ENCODE data around the gene LGMN. TPM values are rescaled to one million over a fixed set of nuclear protein-coding genes. Genes with fewer than 3 reads are reported as not detected.

Gene LGMN
- polyA plus RNA-seq, 1 of the 3 experiments (the other 2 are of a cell fraction): 76.3 TPM

DNA sequence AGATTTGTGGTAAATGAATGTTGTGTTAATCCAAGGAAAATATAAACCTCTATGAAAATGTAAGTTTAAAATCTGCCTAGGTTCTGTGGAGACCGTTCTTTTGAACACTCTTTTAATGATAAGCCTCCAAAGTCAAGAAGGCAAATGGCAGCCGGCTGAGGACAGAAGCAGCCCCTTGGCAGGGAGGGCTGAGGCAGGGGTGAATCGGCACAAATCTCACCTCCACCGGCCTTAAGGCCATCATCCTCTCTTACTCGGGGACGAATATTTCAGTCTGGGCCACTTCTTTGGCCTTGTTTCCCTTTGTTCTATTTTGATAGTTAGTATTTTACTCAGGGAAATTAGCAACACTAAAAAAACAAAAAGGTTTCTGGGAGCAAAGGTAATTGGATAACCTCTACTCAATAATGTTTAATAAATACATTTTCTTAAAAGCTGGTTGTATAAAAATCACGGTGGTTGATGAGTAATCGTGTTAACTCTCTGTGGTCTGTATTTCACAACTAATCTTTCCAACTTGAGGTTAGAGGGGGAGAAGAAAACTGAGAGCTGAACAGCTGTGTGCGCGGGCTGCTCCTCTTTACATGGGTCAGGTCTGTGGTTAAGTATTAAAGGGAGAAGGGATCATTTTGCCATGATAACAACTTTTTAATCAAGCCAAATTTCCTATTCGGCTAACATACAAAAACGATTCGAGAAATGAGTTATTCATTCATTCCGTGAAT, 18.6 kb downstream of the LGMN start:
- peaks cover 8% of the 10 kb centered on the region for H3F3A ChIP-seq (replicated peaks; ENCODE audit: insufficient read depth)
- H3K4me1 ChIP-seq (ENCODE audit: control insufficient read depth in 1 of 2, insufficient read depth in 2 of 2, low read depth in 1 of 2, low read length in 1 of 2): no peaks in the 10 kb centered on the region
- H4K20me1 ChIP-seq (ENCODE audit: insufficient read depth): no peaks in the 10 kb centered on the region
- no peak overlapping the region for H3K9ac ChIP-seq
- no peaks in the 10 kb centered on the region for H3K27me3 ChIP-seq (ENCODE audit: insufficient read depth)
- POLR2A ChIA-PET: interaction anchor here (0.7 kb wide), 1 partner anchor 18 kb away, joined by 3 read pairs; the partner anchor contains the start of gene LGMN
- peaks cover 3 to 14% of the 10 kb centered on the region in 2 experiments for H3K36me3 ChIP-seq (replicated peaks in 1 of 2; ENCODE audit: control insufficient read depth in 1 of 2, insufficient read depth in 2 of 2, low read length in 1 of 2)
- H2AFZ ChIP-seq (ENCODE audit: low read depth): no peak overlapping the region
- H3K4me3 ChIP-seq (ENCODE audit: low read depth in 2 of 2, low read length in 1 of 2): no peak overlapping the region
- TF ChIP-seq, protein P1, sequence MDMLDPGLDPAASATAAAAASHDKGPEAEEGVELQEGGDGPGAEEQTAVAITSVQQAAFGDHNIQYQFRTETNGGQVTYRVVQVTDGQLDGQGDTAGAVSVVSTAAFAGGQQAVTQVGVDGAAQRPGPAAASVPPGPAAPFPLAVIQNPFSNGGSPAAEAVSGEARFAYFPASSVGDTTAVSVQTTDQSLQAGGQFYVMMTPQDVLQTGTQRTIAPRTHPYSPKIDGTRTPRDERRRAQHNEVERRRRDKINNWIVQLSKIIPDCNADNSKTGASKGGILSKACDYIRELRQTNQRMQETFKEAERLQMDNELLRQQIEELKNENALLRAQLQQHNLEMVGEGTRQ (IDR thresholded peaks at IDR 0.05; ENCODE audit: borderline replicate concordance, low read depth, low read length): no peak
- TF ChIP-seq TAF1 (IDR thresholded peaks at IDR 0.05; ENCODE audit: borderline replicate concordance, low read depth, low read length): no peak
- no peak for TF ChIP-seq TEAD4 (IDR thresholded peaks at IDR 0.05; ENCODE audit: borderline replicate concordance, insufficient read depth)
- TF ChIP-seq, protein P2, sequence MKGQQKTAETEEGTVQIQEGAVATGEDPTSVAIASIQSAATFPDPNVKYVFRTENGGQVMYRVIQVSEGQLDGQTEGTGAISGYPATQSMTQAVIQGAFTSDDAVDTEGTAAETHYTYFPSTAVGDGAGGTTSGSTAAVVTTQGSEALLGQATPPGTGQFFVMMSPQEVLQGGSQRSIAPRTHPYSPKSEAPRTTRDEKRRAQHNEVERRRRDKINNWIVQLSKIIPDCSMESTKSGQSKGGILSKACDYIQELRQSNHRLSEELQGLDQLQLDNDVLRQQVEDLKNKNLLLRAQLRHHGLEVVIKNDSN (IDR thresholded peaks at IDR 0.05; ENCODE audit: borderline replicate concordance, low read depth): no peak
- no peak for TF ChIP-seq EP300 (IDR thresholded peaks at IDR 0.05; ENCODE audit: borderline replicate concordance in 1 of 2, low read depth in 1 of 2, low read length in 1 of 2)
- no peak for TF ChIP-seq NFIC (IDR thresholded peaks at IDR 0.05; ENCODE audit: borderline replicate concordance)
- TF ChIP-seq SMC3 (IDR thresholded peaks at IDR 0.05; ENCODE audit: low read depth, low read length): no peak
- no peak for TF ChIP-seq FOXM1 (IDR thresholded peaks at IDR 0.05; ENCODE audit: low read depth)
- H3K27ac ChIP-seq (ENCODE audit: low read depth in 2 of 2, low read length in 1 of 2): no peak overlapping the region
- DNase-seq: no peak
- WGBS (ENCODE audit: low lambda C conversion rate): 78% methylated on average over 14 of the region's 14 CpGs
- no peaks in the 10 kb centered on the region for H3K9me2 ChIP-seq
- no peaks in the 10 kb centered on the region for H3K79me2 ChIP-seq (ENCODE audit: insufficient read depth)
- no peaks in the 10 kb centered on the region for H3K9me3 ChIP-seq
- H3K4me2 ChIP-seq: no peak overlapping the region
- CTCF ChIA-PET: interaction anchor here (1.4 kb wide), 1 partner anchor 19 kb away, joined by 3 read pairs; the partner anchor contains the start of gene LGMN

DNA sequence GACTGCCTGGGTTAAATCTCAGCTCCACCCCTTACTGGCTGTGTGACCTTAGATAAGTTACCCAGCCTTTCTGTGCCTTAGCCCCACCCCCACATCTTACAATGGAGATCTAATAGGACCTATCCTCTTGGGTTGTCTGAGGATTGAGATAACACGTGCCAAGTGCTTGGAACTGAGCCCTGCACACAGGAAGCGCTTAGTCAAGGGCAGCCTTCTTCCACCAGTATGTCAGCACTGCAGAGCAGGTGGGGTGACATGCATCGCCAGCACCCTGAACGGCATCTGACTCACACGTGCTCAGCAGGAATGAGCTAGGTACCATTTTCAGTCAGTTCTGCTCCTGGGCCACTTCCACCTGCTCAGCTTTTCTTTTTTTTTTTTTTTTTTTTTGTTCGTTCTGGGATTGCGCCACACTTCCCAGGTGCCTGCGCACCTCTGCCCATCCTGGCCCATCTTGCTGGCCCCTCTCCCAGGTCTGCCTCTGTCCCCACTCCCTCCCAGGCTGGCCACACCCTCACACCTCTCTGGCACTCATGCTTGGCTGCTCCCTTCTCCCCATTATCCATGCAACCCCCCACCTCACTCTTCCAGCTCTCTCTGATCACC, 19.6 kb downstream of the LGMN start:
- Histone ChIP-seq H3K9me3 (no peaks in the 10 kb centered on the region), H3K9me2 (no peaks in the 10 kb centered on the region), H3K27ac (ENCODE audit: low read depth in 2 of 2, low read length in 1 of 2) (no peak overlapping the region), H3K4me1 (ENCODE audit: control insufficient read depth in 1 of 2, insufficient read depth in 2 of 2, low read depth in 1 of 2, low read length in 1 of 2) (no peaks in the 10 kb centered on the region), H4K20me1 (ENCODE audit: insufficient read depth) (no peaks in the 10 kb centered on the region), H3K36me3 (replicated peaks in 1 of 2; ENCODE audit: control insufficient read depth in 1 of 2, insufficient read depth in 2 of 2, low read length in 1 of 2) (peaks cover 3 to 14% of the 10 kb centered on the region in 2 experiments), H3F3A (replicated peaks; ENCODE audit: insufficient read depth) (peaks cover 8% of the 10 kb centered on the region), H3K9ac (no peak overlapping the region), H3K4me3 (ENCODE audit: low read depth in 2 of 2, low read length in 1 of 2) (no peak overlapping the region), H3K4me2 (no peak overlapping the region), H3K27me3 (ENCODE audit: insufficient read depth) (no peaks in the 10 kb centered on the region), H2AFZ (ENCODE audit: low read depth) (no peak overlapping the region), H3K79me2 (ENCODE audit: insufficient read depth) (no peaks in the 10 kb centered on the region)
- CTCF ChIA-PET: no interaction called here
- TF ChIP-seq TAF1 (IDR thresholded peaks at IDR 0.05; ENCODE audit: borderline replicate concordance, low read depth, low read length) (no peak), RAD21 (IDR thresholded peaks at IDR 0.05; ENCODE audit: low read length) (no peak), NFIC (IDR thresholded peaks at IDR 0.05; ENCODE audit: borderline replicate concordance) (0 out of 2 replicates have a peak, but pooled peaks have one; percentile 11), EP300 (IDR thresholded peaks at IDR 0.05; ENCODE audit: borderline replicate concordance in 1 of 2, low read depth in 1 of 2, low read length in 1 of 2) (no peak)
- WGBS (ENCODE audit: low lambda C conversion rate): 88% methylated on average over 7 of the region's 8 CpGs
- POLR2A ChIA-PET: no interaction called here
- DNase-seq: no peak
